Pons (tissue), 1 donor: ENCODE measurements around the gene STYXL1.
"Not testable (repeated sequence)": the region's sequence is repeated elsewhere in the genome, so short reads cannot be mapped to it uniquely, and the experiment has no call there.

Source experiments
- DNase-seq: peaks from one replicate; pipeline ENCODE4 v3.0.0-alpha.2; 2016; ENCODE audit warnings: low spot score

The STYXL1 gene, protein sequence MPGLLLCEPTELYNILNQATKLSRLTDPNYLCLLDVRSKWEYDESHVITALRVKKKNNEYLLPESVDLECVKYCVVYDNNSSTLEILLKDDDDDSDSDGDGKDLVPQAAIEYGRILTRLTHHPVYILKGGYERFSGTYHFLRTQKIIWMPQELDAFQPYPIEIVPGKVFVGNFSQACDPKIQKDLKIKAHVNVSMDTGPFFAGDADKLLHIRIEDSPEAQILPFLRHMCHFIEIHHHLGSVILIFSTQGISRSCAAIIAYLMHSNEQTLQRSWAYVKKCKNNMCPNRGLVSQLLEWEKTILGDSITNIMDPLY

DNA sequence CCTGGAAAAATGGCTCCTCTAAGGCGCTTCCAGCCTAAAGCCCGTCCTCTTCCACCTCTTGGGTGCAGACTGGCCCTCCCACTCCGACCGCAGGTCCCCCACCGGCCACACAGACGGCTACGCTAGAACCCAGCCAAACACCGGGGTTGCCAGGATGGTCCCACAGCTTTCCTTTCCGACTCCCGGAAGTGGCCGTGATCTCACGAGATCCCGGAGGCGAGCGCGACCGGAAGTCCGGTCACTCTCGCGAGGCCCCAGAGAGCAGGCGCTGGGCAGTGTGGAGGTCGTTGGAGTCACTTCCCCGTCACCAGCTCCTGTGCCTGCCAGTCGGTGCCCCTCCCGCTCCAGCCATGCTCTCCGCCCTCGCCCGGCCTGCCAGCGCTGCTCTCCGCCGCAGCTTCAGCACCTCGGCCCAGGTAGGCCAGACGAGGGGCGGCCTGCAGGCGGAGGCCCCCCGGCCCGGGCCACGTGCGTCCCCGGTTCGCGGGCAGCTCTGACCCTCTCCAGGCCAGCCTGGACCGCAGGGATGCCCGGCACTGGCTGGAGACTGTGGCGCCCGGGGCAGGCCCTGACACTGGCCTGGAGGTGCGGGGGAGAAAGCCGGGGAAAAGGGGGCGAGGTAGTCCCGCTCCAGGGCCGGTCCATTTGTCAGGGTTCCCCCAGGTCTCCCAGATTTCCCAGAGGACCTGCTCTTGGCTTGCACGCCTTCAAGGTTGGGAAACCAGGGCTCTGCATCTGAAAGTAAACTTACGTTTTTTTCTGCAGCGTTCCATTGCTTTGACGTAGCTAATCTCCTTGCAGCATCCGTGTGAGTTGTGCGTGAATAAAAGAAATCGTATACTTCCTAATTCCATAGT, at the start of gene STYXL1, which contains the start of gene MDH2:
Gene STYXL1 (minus strand): TSS at position 190 of the 857 bp plus-strand sequence. CDS start 17,477 bp downstream, outside the sequence.
Gene MDH2 (plus strand): TSS at position 296 of the 857 bp plus-strand sequence. CDS start 55 bp downstream, at position 351.
- DNase-seq: peak; percentile 92

DNA sequence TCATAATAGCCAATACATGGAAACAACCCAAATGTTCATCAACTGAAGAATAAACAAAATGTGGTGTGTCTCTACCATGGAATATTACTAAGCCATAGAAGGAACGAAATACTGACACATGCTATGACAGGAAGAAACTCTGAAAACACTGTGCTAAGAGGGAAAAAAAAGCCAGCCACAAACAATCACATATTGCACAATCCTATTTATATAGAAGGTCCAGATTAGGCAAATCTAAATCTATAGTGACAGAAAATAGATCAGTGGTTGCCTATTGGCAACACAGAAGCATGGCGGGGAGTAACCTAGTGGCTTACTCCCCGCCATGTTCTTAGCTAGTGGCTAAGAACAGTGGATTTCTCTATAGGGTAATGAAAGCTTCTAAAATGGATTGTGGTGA, 48.1 kb upstream of the STYXL1 start:
- DNase-seq: no peak

DNA sequence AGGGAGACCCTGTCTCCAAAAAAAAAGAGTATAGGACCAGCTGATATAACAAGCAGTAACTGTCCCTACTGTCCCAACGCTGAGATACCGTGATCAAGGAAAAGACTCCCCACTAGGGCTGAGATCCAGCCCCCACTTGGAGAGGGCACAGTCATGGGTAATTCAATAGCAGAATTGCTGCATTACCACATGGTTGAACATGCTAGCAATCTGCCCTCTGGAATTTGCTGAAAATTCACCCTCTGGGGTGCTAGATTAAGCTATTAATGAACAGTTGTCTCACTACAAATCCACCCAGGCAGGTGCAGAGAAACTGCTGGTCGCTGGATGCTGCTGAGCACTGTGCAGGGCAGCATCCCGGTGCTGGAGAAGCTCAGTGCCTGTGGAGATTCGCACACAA, 46.5 kb upstream of the STYXL1 start:
- DNase-seq: not testable (repeated sequence)

DNA sequence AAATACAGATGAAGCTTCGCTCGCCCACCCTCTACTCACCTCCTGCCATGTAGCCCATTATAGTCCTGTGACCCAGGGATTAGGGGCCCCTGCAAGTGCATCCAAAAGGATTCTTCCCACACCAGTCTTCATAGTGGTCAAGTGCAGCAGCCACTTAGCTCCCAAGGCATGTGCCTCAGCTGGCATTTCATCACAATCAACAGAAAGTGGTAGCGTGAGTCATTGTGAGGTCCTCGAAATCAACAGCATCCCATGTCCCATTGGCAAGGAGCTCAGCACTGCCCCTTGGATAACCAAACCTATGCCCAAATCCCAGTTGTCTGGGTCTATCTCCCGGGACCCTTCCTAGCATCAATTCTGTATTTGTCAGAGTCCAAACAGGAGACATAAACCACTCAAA, 45.7 kb upstream of the STYXL1 start:
- DNase-seq: not testable (repeated sequence)

DNA sequence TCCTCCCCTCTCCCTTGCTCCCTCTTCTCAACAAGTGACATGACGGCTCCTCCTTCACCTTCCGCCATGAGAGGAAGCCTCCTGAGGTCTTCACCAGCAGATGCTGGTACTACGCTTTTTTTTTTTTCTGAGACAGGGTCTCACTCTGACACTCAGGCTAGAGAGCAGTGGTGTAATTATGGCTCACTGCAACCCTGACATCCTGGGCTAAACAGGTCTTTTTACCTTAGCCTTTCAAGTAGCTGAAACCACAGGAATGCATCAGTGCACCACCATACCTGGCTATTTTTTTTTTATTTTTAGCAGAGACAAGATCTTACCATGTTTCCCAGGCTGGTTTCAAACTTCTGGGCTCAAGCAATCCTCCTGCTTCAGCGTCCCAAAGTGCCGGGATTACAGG, 43.7 kb upstream of the STYXL1 start:
- DNase-seq: no peak

DNA sequence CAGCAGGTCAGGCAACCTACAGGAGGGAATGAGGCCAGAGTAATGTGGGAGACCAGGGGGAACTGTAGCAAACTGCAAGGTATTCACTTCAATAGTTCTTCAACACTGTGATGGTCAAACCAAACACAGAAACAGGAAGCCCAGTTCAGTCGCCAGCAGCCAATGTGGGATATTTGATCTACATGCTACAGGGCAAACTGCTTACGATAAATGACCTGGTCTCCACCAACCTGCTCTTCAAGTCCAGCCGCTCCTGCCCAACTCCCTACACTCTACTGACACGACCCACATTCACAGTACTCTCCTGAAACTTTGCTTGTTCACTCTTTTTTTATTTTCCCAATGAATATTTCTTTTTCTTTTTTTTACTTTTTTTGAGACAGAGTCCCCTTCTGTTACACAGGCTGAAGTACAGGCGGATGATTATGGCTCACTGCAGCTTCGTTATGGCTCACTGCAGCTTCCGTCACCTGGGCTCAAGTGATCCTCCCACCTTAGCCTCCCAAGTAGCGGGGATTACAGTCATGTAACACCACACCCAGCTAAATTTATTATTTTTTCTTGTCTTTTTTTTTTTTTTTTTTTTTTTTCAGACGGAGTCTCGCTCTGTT, 42.2 kb upstream of the STYXL1 start:
- DNase-seq: no peak

DNA sequence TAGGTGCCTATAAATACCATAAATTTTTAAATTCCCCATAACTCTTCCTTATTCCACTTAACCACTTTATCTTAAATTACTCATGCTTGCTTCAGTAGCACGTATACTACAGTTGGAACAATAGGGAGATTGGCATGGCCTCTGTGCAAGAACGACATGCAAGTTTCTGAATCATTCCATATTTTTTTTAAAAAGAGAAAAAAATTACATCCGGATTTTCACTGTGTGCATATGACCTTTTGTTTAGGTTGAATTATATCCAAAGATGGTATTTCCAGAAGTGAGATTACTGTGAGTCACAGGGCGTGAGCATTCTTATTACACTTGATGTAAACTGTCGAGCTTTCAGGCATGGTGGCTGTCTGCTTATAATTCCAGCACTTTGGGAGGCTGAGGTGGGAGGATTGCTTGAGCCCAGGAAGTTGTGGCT, 39.6 kb upstream of the STYXL1 start:
- not testable (repeated sequence) for DNase-seq

DNA sequence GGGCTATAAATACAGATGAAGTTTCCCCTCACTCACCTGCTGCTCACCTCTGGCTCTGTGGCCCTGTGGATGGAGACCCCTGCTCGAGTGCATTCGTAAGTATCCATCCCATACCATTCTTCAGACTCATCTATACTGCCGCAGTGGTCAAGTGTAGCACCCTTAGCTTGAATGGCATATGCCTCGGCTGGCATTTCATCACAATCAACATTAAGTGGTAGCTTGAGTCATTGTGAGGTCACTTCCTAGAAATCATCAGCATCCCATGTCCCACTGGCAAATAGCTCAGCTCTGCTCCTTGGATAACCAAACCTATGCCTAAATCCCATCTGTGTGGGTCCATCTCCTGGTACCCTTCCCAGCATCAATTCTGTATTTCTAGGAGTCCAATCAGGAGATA, 38.3 kb upstream of the STYXL1 start:
- no peak for DNase-seq

DNA sequence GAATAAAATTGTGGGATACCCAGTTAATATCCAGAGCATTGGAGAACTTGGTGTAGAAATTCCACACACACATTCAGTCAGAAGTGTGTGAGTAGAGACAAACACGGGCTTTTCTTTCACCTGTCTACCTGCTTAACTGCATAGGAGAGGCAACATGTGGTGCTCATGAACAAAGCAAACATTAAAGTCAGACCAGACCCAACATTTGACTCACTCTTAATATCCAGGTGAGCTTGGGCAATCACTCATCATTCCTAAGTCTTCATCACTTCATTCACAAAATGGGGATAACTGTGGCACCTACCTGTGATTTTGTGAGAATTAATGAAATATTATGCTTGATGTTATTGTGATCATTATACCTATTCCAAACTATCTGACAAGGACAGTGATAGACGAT, 36.3 kb upstream of the STYXL1 start:
- DNase-seq: not testable (repeated sequence)

DNA sequence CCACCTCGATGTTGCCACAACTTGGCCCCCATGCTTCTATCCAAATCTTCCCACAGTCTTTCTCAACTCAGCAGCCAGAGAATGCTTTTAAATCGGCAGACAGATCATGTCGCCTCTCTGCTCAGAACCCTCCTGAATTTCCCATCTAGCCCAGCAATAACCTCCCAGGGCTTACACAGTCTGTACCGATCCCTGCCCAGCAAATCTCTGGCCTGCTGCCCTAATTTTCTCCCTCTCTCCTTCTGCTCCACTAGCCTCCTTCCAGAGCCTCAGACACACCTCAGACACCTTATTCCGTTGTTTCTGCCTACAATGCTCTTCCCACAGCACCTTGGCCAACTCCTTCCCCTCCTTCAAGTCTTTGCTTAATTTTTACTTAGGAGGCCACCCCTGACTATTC, 32.4 kb upstream of the STYXL1 start:
- DNase-seq: no peak

DNA sequence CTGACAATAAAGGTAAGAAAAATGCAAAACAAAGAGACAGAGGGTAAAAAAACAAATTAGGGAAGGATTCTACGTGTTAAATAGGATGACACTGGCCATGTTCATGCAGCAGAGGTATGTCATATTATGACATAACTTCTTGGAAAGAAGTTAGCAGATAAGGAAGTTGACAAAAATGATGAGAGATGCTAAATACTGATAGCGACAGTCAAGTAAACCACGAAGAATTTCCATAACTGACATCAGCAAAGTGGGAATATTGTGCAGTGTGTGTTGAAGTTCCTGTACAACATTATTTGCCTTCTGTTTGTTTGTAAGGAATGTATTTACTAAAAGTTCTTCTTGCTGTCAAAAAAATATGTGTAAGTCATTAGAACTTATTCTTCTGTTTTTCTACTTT, 29.6 kb upstream of the STYXL1 start:
- no peak for DNase-seq

DNA sequence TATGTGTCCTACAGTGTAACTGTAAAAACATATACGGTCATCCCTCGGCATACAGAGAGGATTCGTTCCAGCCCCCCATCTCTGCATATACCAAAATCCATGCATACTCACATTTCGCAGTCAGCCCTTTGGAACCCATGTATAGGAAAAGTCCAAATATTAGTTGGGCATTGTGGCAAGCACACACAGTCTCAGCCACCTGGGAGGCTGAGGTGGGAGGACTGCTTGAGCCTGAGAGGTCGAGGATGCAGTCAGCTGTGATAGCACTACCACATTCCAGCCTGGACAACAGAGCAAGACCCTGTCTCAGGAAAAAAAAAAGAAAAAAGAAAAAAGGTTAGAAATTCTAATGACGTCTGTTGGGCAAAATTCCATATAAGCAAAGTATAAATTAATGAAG, 29.2 kb upstream of the STYXL1 start:
- no peak for DNase-seq

DNA sequence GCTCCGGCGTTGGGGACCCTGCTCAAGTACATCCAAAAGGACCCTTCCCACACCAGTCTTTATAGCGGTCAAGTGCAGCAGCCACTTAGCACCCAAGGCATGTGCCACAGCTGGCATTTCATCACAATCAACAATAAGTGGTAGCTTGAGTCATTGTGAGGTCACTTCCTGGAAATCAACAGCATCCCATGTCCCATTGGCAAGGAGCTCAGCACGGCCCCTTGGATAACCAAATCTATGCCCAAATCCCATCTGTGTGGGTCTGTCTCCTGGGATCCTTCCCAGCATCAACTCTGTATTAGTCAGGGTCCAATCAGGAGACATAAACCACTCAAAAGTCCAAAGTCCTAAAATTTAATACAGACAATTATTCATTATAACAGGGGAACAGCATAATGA, 27.2 kb upstream of the STYXL1 start:
- no peak for DNase-seq

DNA sequence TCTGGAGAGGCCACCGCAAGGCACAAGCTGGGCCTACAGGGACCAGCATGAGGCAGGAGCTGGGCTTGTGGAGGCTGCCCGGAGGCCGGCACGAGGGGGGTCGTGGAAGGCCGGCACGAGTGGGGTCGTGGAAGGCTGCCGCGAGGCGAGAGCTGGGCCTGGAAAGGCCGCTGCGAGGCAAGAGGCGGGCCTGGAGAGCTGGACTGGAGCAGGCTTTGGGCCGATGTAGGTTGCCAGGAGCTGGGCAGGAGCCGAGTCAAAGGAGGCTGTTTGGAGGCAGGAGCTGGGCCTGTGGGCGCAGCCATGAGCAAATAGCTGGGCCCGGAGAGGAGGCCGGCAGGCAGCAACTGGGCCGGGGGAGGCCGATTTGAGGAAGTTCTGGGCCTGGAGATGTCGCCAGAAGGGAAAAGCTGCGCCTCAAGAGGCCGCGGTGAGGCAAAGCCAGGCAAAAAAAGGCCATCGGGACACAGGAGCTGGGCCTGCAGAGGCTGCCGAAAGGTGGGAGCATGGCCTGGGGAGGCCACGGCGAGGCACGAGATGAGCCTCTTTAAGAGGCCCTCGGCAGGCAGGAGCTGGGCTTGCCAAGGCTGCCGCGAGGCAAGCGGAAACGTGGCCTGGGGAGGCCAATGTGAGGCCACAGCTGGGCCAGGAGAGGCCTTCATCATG, 26.6 kb upstream of the STYXL1 start:
- no peak for DNase-seq

DNA sequence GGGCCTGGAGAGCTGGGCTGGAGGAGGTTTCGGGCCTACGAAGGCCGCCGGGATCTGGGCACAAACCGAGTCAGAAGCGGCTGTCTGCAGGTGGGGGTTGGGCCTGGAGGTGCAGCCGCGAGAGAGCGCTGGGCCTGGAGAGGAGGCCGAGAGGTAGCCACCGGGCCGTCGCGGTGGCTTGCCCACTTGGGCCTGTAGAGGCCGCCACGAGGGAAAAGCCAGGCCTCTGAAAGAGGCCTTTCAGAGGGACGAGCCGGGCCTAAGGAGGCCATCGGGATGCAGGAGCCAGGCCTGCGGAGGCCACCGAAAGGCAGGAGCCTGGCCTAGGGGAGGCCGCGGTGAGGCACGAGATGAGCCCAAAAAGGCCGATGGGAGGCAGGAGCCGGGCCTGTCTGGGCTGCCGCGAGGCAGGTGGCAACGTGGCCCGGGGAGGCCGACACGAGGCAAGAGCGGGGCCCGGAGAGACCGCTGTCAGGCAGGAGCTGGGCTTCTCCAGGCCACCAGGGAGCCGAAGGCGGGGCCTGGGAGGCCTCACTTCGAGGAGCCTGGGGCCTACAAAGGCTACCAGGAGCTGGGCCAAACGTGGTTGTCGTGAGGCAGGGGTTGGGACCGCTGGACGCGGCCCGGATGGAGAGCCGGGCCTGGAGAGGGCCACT, 25.7 kb upstream of the STYXL1 start:
- DNase-seq: no peak

DNA sequence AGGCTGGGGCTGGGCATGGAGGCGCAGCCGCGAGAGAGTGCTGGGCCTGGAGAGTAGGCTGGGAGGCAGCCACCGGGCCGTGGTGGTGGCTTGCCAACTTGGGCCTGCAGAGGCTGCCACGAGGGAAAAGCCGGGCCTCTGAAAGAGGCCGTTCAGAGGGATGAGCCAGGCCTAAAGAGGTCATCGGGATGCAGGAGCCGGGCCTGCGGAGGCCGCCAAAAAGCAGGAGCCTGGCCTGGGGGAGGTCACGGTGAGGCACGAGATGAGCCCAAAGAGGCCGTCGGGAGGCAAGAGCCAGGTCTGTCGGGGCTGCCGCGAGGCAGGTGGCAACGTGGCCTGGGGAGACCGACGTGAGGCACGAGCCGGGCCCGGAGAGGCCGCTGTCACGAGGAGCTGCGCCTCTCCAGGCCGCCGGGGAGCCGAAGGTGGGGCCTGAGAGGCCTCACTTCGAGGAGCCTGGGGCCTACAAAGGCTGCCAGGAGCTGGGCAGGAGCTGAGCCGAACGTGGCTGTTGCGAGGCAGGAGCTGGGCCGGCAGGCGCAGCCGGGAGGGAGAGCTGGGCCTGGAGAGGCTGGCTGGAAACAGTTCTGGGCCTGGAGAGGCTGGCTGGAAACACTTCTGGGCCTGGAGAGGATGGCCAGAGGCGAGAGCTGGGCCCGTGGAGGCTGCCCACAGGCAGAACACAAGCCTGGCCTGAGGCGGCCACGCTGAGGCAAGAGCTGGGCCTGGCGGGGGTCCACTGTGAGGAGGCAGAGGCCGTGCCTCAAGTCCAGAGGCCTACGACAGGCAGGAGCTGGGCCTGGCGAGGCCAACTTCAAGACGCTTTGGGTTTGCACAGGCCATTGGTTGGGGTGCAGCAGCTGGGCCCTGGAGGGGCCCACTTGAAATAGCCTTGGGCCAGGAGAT, 24.7 kb upstream of the STYXL1 start:
- DNase-seq: no peak

DNA sequence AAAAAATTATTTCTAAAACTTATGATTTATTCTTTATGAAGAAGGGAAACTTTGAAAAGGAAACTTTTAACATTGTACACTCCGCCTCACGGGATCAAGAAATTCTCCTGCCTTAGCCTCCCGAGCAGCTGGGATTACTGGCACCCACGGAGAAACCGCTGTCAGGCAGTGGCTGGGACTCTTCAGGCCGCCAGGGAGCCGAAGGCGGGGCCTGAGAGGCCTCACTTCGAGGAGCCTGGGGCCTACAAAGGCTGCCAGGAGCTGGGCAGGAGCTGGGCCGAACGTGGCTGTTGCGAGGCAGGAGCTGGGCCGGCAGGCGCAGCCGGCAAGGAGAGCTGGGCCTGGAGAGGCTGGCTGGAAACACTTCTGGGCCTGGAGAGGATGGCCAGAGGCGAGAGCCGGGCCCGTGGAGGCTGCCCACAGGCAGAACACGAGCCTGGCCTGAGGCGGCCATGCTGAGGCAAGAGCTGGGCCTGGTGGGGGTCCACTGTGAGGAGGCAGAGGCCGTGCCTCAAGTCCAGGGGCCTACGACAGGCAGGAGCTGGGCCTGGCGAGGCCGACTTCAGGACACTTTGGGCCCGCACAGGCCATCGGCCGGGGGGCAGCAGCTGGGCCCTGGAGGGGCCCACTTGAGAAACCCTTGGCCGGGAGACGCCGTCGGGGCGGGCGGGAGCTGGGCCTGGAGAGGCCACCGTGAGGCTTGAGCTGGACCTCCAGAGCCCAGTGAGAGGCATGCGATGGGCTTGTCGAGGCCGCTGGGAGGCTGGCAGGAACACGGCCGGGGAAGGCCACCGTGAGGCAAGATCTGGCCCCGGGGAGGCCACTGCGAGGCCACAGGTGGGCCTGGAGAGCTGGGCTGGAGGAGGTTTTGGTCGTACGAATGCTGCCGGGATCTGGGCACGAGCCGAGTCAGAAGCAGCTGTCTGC, 23.8 kb upstream of the STYXL1 start:
- no peak for DNase-seq

DNA sequence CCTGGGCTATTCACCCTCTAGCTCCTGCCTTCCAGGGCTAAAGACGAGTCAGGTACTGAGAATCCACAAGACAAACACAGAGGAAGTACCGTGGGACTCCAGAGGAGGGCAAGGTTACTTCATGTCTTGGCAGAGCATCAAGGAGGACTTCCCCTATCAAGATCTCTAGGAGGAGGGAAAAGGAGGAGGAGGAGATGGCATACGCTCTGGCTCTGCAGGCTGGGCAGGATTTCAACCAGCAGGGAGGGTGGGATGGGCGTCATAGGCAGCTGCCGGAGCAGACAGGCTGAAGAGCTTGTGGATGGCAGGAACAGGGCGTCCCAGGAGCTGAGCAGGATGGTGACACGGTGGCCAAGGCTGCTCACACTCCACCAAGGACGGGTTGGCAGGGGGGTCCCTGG, 21.4 kb upstream of the STYXL1 start:
- peak; percentile 46 for DNase-seq

DNA sequence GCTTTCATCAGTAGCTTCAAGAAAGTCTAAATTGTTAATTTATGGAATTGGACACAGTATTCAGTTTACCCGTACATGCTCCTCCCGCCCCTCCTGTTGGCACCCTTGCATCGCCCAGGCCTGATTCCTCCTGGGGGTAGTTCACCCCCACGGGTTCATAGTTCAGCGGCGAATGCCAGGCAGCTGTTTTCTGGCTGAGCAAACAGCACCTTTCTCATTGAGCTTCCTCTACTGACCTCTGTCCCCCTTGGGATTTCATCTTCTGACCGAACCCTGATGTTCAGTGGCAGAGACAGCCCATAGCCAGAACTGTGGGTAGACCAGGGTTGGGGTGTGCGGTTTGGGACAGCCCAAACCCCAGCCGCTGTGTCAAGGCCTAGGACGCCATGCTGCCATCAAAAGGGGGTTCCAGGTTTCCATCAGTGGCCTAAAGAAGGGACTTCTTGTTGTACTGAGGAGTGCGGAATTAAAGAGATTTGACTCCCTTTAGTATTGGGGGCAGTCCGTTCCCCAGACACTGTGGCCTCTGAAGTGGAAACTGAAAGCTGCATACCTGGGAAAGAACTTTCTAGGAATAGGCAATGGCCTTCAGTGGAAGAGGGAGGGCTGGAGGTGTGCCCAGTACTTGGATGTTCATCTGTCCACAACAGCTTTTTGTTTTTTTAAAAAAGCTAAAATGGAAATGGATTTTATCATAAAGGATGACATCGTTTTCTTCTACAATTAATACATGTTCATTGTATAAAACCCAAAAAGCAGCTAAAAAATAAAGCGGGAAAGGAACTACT, 19.1 kb upstream of the STYXL1 start:
- no peak for DNase-seq
